8988T (cell line): ENCODE measurements around the gene KRTAP5-6.

Source experiments
- DNase-seq: peaks from one replicate; pipeline ENCODE4 v3.0.0; 2011

KRTAP5-6 gene

GRCh38 chr11:1703146-1703545 lies 6.2 kb downstream of the KRTAP5-6 start:
- no peak for DNase-seq

DNA sequence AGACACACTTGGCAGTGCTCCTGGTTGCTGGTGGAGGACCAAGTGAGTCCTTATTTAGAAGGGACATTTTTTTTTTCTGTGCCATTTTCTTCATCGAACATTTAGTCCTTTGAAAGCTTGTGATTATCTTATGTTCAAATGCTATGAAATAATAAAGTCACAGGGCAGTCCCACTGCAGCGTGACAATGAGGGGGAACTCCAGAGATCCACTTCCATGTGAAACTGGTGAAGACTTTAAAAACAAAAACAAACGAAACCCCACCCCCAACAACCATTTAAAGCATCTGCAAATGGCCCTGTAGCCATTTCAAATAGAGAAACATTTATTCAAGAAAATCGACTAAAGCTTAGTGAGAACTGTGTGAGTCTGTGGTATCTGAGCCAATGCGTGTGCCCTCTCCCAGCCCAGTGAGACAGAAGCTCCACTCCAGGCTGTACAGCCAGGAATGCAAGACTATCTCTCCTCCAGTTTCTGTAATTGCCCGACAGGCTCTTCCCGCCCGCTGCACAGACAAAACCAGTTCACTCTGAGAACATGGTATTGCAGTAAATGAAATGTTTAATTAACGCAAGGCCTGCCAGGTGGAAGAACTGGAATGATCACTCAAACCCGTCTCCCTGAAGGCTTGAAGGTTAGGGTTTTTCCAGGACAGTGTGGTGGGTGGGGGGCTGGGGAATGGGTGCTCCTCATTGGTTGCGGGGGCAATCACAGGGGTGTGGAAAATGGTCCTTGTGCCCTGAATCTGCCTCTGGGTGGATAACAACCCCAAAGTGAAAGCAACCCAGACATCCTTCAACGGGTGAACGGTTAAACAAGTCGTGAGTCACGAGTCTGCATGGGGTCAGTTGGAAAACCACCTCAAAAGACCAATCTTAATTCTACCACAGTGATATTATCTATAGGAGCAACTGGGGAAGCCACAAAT lies 8.4 kb downstream of the KRTAP5-6 start:
- no peak for DNase-seq

DNA sequence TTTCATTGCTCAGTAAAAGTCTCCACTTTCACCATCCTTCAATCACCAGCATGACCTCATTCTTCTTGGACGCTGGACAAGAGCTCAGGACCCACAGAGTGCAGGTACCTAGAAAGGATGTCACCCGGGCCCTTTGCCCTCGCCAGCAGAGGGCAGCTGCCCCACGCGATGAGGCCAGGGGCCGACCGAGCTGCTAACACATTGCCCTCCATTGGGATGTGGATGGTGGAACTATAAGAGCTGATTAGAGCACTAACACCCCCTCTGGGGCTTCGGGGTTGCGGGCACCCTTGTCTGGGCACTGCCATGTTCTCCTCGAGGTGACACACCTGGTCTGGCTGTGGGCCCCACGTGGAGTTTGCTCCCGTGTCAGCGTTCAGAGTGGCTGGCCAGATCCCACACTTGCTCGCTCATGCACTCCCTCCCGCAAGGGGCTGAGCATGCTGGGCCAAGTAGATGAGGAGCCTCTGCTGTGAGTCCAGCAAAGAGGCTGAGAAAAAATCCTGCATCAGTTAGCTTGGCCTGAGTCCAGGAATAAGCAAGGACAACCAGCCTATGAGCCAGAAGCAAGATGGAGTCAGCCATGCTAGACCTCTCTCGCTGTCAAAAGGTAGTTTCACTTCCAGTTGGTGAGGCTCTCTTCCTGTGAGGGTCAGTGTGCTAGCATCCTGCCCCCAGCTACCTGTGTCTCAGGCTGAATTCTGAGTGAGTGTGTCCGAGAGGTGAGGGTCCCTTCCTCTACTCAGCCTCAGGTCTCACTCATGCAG lies 9.8 kb downstream of the KRTAP5-6 start:
- DNase-seq, result no peak

DNA sequence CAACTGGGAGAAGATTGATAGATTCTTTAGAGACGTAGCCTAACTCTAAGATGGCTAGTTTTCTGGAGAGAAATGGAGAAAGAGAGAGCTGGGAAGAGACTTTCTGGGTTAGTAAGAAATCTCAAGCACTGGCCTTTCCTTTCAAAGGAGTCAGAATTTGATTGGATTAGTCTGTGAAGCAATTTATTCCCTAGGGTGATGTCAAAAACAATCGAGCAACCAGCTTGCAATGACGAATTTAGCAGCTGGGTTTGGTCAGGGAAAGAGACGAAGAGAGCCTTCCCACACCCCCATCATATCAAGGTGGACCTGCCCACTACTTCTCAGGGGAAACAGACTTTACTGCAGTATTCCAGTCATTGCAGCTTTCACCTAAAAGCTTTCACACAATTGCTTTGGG lies 10.8 kb downstream of the KRTAP5-6 start:
- DNase-seq, result no peak

DNA sequence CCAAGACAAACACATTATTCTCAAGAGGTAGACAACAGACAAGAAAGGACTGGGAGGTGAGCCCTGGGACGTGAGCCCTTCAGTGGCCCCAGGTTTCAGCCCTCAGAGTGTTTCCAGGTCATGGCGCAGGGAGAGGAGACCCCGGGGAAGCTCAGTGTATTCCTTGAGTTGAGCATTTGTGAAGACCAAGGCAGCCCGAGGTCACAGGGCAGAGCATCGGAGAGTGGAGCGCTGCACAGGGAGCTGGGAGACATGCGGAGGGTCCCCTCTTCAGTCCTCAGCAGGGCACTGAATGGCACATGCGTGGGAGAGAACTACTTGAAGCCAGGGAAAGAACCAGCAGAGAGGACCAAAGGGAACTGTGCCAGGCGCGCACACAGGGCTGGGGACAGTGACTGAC lies 11.7 kb downstream of the KRTAP5-6 start:
- no peak for DNase-seq

DNA sequence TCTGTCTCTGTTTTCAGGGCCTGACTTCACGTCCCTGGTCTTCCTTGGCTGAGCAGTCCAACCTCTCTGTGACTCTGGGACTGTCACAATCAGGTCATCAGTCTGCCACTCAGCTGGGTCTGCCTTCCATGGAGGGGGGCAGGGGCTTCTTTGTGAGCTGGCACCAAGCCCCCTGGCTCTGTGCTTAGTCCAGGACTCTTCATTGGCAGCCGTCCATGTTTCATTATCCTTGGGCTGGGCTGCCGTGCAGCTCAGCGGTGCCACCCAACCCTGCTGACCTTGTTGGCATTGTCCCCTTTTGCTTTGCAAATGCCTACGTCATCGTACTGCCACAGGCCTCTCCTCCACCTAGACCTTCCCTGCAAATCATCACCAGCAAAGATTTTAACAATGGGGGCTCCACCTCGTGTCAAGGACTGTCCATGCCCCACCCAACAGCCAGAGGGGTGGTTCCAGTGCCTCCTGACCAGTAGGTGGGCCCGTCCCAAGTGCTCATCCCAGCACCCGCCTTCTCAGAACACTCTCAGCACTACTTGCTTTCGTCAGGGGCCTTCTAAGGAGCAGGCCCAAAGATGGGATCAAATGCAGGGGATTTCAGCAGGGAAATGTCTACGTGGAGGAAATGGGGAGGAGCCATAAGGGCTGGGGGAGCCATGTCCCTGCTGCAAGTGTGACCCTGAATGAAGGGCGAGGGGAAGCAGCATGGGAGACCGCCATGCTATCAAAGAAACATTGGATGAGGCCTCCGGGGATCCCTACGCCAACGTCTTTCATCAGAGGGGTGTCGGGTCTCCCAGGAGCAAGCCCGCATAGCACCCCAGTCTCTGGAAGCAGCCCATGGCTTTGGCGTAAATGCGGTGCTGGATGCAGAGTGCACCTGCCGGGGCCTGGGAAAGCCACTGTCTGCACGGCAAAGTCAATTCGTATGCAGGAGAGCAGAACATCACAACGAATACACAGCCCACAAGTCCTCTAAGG lies 18.2 kb downstream of the KRTAP5-6 start:
- no peak for DNase-seq

- DNase-seq, result no peak
Measured at GRCh38 chr11:1717745-1718144, 20.8 kb downstream of the KRTAP5-6 start.

DNA sequence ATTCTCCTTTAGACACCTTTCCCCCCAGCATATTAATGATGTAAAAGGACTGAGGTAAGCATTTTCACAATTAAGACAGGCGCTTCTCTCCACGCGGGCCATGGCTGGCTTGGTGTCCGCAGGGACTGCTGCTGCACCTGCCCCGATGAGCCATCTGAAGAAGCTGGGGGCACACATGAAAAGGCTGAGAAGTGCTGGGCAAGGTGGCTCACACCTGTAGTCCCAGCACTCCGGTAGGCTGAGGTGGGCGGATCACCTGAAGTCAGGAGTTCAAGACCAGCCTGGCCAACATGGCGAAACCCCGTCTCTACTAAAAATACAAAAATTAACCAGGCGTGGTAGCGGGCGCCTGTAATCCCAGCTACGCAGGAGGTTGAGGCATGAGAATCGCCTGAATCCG lies 21.3 kb downstream of the KRTAP5-6 start:
- DNase-seq, result no peak

DNA sequence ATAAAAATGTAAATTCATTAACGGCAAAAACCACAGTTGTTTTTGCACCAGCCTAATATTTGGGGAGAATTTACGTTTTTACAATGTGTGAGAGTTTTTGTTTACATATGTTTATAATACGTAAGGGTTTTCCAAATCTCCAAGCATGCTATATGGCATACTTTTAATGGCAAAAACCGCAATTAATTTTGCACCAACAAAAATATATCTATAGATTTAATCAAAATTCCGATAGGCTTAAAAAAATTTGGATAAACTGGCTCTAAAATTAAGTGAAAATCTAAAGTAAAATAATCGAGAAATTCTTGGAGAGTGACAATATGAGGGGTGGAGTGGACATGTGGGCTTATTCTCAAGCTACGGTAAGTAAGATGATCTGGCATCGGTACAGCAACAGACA lies 22.8 kb downstream of the KRTAP5-6 start:
- DNase-seq, result no peak

DNA sequence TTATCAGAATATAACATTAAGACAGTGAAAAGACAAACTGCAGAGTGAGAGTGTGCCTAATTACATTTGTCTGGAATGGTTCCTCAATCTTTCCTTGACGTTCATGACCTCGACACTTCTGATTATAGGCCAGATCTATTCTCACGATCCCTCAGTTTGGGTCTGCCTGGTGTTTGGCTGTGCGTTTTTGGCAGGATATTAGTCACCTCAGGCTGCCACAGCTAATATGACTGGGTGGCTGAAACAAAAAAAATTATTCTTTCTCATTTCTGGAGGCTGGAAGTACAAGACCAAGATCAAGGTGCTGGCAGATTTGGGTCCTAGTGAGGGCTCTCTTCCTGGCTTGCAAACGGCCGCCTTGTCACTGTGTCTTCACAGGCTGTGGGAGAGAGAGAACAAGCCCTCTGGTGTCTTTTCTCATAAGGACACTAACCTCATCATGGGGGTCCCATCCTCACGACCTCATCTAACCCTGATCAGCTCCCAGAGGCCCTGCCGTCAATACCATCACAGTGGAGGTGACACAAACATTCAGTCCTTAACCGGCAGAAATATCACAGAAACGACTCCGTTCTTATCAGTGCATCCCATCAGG lies 30.2 kb downstream of the KRTAP5-6 start:
- no peak for DNase-seq

- no peak for DNase-seq
Measured at GRCh38 chr11:1727861-1728260, 30.9 kb downstream of the KRTAP5-6 start.

DNA sequence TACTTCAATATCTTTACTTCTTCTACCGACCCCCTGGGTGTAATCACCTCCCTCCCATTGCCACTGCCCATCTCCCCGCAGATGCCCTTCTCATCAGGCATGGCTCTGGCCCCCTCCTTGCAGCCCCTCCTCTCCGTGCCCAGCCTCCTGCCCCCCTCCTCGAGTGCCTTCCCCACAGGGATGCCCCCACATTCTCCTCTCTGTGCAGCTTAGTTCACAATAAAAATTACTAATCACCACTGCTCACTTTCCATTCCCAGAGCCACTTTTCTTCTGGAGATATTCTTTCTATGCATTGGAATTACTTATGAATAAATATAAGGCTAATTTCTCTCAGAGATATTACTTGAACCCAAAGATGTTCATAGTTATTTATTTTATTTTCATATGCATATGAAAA lies 31.3 kb downstream of the KRTAP5-6 start:
- no peak for DNase-seq

DNA sequence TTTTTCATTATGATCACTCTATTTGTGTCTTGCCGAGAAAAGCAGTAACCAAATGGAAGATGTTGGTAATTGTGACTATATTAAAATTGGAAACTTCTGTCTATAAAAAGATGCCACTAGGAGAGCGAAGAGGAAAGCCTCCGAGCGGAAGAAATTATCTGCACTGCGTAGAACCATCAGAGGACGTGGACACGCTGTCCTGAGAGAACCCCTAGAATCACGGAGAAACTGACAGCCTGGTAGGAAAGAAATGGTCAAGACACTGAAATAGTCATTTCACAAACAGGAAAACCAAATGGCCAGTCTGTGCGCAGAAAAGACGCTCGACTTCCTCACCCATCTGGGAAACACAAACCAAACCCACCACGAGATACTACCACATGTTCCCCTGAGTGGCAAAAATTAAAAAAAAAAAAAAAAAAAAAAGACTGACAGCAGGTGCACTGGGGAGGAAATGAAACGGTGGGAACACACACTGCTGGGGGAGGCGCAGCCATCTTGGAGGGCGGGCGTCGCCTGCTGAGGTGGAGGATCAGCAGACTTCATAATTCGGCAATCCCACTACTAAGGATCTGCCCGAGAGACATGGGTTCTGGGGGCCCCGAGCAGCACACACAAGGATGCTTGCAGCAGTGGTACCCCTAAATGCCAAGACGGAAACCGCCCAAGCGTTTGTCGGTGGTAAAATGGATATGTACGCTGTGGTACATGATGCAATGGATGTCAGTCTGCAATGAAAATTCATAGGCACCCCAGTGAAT lies 32.1 kb downstream of the KRTAP5-6 start:
- no peak for DNase-seq

GRCh38 chr11:1729692-1730011 lies 32.7 kb downstream of the KRTAP5-6 start:
- no peak for DNase-seq

GRCh38 chr11:1730059-1730629 lies 33.1 kb downstream of the KRTAP5-6 start:
- no peak for DNase-seq

DNA sequence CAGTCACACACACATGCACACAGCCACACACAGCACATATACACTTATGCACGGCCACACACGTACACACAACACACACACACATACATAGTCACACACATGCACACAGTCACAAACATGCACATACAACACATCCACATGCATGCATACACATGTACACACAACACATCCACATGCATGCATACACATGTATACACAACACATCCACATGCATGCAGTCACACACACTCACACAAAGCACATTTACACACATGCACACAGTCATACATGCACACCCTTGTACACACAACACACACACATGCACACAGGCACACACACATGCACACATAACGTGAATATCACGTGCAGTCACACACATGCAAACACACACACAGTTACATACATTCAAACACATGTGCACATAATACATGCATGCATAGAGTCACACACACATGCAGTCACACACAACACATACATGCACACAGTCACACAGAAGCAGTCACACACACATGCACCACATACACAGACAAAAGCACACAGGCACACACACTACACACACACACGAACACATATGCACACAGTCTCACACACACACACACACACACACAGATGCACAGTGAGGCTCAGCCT lies 34.6 kb downstream of the KRTAP5-6 start:
- DNase-seq, result no peak

DNA sequence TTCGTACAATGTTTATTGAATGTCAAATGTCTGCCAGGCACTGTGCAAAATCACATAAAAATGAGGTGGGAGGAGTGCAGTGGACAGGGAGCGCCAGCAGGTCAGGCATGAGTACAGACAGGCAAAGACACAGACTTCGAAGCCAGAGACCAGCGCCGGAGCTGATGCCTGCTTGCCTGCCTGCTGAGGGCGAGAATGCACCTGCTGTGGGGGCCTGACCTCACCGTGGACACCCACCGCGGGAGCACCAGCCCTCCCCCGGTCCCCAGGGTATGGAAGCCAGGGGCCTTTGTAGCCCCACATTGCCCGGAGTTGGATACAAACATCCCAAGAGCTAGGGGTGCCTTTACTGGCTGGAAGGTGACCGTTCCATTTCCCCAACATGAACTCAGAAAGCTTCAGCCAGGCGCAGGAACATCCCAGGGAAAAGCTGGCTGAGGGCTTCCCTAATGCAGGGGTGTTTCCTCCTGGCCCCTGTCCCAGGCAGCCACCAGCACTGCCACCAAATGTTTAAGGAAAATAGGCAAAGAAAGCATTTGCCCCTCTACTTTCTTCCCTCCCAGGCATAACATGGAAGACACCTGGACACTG lies 35.5 kb downstream of the KRTAP5-6 start:
- DNase-seq, result no peak

GRCh38 chr11:1733009-1733715 lies 36.2 kb downstream of the KRTAP5-6 start:
- DNase-seq, result no peak

DNA sequence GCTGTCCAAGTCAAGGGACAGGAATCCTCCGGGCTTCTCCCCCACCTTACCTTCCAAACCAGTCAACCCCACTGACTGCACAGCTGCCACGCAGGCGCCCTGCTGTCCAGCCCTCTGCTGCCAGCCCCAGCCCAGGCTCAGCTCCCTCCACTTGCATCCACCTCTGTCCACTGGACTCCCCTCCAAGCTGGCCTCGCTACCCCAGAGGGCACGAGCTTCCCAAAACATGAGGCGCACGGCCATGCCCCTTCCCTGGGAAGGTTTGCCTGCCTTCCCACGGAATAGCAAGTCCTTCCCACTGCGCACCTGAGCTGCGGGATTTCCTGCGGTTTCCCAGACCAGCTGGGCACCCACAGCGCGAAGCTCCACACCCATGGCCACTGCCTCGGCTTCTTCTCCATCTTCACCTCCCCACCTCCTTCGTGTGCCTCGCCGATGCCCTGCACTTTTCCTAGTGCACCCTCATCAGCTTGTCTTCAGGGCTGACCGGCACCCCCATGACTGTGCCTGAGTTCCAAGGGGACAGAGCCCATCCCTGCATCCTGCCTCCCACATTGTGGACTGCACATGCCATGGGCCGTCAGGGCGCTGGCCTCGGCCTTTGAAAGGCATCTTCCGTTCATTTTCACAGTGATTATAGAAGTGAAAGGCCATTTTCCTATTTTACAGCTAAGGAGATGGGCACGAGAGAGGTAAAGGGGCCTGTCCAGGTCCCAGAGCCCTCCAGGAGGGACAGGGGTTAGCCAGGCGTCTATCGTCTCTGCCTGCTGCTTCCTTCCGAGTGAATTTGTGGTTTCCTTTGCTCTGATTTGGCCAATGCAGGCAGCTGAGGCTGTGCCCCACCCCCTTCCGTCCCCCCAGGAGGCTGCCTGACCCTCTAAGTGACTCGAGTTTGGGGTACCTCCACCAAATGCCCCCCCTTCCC lies 37.0 kb downstream of the KRTAP5-6 start:
- DNase-seq, result no peak
